Stimulated activated CD8-positive, alpha-beta memory T cell treated with anti-CD3 and anti-CD28 coated beads, Interleukin-4, amount 100 ng/mL, for 4 hours (primary cell): Measurements from ENCODE around the gene MYOC.
"Not testable (repeated sequence)": the region's sequence is repeated elsewhere in the genome, so short reads cannot be mapped to it uniquely, and the experiment has no call there.

Experiments used
- DNase-seq, 2 donors: peaks; one replicate each; pipeline ENCODE4 v3.0.0-alpha.2; 2020; ENCODE audit warnings: low read depth in 2 of 2, low spot score in 1 of 2

Gene MYOC

GRCh38 chr1:171653796-171654195 is 1.3 kb upstream of the MYOC start:
- no peak for DNase-seq

- DNase-seq: no peak
Observed at GRCh38 chr1:171646249-171646560, 6.3 kb downstream of the MYOC start.

- no peak for DNase-seq
Observed at GRCh38 chr1:171645553-171646248, 6.8 kb downstream of the MYOC start.

GRCh38 chr1:171644805-171645483 is 7.5 kb downstream of the MYOC start:
- DNase-seq: peak; percentile 18 to 33

- DNase-seq: no peak
Observed at GRCh38 chr1:171643156-171643555, 9.3 kb downstream of the MYOC start.

- no peak for DNase-seq
Observed at GRCh38 chr1:171642197-171642596, 10.3 kb downstream of the MYOC start.

GRCh38 chr1:171641076-171641864 is 11.2 kb downstream of the MYOC start:
- no peak for DNase-seq

GRCh38 chr1:171640225-171640624 is 12.3 kb downstream of the MYOC start:
- no peak for DNase-seq

GRCh38 chr1:171637928-171638576 is 14.4 kb downstream of the MYOC start:
- no peak for DNase-seq

- DNase-seq: no peak
Observed at GRCh38 chr1:171636141-171636540, 16.3 kb downstream of the MYOC start.

GRCh38 chr1:171635661-171636060 is 16.8 kb downstream of the MYOC start:
- DNase-seq: no peak

GRCh38 chr1:171628225-171628624 is 24.3 kb downstream of the MYOC start:
- DNase-seq: no peak

GRCh38 chr1:171627020-171627419 is 25.5 kb downstream of the MYOC start:
- no peak for DNase-seq

GRCh38 chr1:171625225-171625624 is 27.3 kb downstream of the MYOC start:
- no peak for DNase-seq

GRCh38 chr1:171623651-171624331 is 28.7 kb downstream of the MYOC start:
- no peak for DNase-seq

GRCh38 chr1:171622152-171622462 is 30.4 kb downstream of the MYOC start, which contains the start of gene MYOCOS:
TSS of gene MYOCOS (plus strand) at chr1:171622243. CDS start at chr1:171623884, 1,641 bp downstream.
- DNase-seq: no peak

GRCh38 chr1:171616586-171616985 is 35.9 kb downstream of the MYOC start:
- no peak for DNase-seq

GRCh38 chr1:171615122-171615906 is 37.2 kb downstream of the MYOC start:
- not testable (repeated sequence) for DNase-seq

GRCh38 chr1:171613282-171613681 is 39.2 kb downstream of the MYOC start:
- DNase-seq: no peak

GRCh38 chr1:171611306-171611705 is 41.2 kb downstream of the MYOC start:
- DNase-seq: no peak
